A549 (cell line): ENCODE data around the gene INSM2.

ENCODE experiments used
- E2F6 ChIP-seq: IDR thresholded peaks from 2 replicates; pipeline ENCODE4 v1.6.1; 2012; ENCODE audit warnings: low read depth, borderline replicate concordance
- FOSB ChIP-seq: fragments of 250-450 bp; sonication (Bioruptor Pico); IDR thresholded peaks from 2 replicates; pipeline ENCODE4 v1.5.0; 2020; ENCODE audit warnings: mild to moderate bottlenecking, moderate library complexity
- HDAC2 ChIP-seq: fragments of 200-600 bp; sonication (generic); IDR thresholded peaks from 2 replicates; pipeline ENCODE4 v1.6.1; 2016
- MAFK ChIP-seq: fragments of 450-650 bp; IDR thresholded peaks from 2 replicates; pipeline ENCODE4 v1.6.1; 2014; ENCODE audit not compliant: partially characterized antibody
- MYC ChIP-seq: IDR thresholded peaks from 2 replicates; pipeline ENCODE4 v1.6.1; 2012; ENCODE audit warnings: mild to moderate bottlenecking, inconsistent platforms, low read length, improper control_type of control experiment, borderline replicate concordance
- POLR2AphosphoS2 ChIP-seq: conservative IDR thresholded peaks from 2 replicates; pipeline ENCODE4 v1.6.1; 2012; ENCODE audit warnings: low read length, improper control_type of control experiment, inconsistent platforms
- RFX5 ChIP-seq: fragments of 450-650 bp; IDR thresholded peaks from 2 replicates; pipeline ENCODE4 v1.7.1; 2014; ENCODE audit warnings: antibody characterized with exemption, mild to moderate bottlenecking, moderate library complexity
- SMC3 ChIP-seq: fragments of >200 bp; sonication (Bioruptor Twin); formaldehyde crosslinking; IDR thresholded peaks from 3 replicates; pipeline ENCODE4 v1.6.1; 2018; ENCODE audit warnings: inconsistent platforms
- TF ChIP-seq, protein P1 (sequence below): fragments of 200-600 bp; sonication (generic); IDR thresholded peaks from 2 replicates; pipeline ENCODE4 v1.6.1; 2016; ENCODE audit warnings: antibody characterized with exemption, mild to moderate bottlenecking, moderate library complexity
- TF ChIP-seq, protein P2 (sequence below): fragments of >200 bp; sonication (Bioruptor Twin); formaldehyde crosslinking; IDR thresholded peaks from 3 replicates; pipeline ENCODE4 v1.5.1; 2016

- TF ChIP-seq, protein P1, sequence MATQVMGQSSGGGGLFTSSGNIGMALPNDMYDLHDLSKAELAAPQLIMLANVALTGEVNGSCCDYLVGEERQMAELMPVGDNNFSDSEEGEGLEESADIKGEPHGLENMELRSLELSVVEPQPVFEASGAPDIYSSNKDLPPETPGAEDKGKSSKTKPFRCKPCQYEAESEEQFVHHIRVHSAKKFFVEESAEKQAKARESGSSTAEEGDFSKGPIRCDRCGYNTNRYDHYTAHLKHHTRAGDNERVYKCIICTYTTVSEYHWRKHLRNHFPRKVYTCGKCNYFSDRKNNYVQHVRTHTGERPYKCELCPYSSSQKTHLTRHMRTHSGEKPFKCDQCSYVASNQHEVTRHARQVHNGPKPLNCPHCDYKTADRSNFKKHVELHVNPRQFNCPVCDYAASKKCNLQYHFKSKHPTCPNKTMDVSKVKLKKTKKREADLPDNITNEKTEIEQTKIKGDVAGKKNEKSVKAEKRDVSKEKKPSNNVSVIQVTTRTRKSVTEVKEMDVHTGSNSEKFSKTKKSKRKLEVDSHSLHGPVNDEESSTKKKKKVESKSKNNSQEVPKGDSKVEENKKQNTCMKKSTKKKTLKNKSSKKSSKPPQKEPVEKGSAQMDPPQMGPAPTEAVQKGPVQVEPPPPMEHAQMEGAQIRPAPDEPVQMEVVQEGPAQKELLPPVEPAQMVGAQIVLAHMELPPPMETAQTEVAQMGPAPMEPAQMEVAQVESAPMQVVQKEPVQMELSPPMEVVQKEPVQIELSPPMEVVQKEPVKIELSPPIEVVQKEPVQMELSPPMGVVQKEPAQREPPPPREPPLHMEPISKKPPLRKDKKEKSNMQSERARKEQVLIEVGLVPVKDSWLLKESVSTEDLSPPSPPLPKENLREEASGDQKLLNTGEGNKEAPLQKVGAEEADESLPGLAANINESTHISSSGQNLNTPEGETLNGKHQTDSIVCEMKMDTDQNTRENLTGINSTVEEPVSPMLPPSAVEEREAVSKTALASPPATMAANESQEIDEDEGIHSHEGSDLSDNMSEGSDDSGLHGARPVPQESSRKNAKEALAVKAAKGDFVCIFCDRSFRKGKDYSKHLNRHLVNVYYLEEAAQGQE, result no peak
- TF ChIP-seq, protein P2, sequence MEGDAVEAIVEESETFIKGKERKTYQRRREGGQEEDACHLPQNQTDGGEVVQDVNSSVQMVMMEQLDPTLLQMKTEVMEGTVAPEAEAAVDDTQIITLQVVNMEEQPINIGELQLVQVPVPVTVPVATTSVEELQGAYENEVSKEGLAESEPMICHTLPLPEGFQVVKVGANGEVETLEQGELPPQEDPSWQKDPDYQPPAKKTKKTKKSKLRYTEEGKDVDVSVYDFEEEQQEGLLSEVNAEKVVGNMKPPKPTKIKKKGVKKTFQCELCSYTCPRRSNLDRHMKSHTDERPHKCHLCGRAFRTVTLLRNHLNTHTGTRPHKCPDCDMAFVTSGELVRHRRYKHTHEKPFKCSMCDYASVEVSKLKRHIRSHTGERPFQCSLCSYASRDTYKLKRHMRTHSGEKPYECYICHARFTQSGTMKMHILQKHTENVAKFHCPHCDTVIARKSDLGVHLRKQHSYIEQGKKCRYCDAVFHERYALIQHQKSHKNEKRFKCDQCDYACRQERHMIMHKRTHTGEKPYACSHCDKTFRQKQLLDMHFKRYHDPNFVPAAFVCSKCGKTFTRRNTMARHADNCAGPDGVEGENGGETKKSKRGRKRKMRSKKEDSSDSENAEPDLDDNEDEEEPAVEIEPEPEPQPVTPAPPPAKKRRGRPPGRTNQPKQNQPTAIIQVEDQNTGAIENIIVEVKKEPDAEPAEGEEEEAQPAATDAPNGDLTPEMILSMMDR, result no peak
- no peak for TF ChIP-seq SMC3
- no peak for TF ChIP-seq E2F6
- TF ChIP-seq POLR2AphosphoS2, result no peak
- TF ChIP-seq RFX5, result no peak
- no peak for TF ChIP-seq HDAC2
- no peak for TF ChIP-seq MAFK
- no peak for TF ChIP-seq FOSB (CRISPR knock-in tag)
- TF ChIP-seq MYC, result no peak
Observed at GRCh38 chr14:35578135-35578534, 44.2 kb downstream of the INSM2 start.
